Endothelial cell of umbilical vein (primary cell): ENCODE results near the gene DIS3L2.

Experiments used
- CTCF ChIP-seq, 2 donors: IDR thresholded peaks; 1 replicate in 1 of 2; 2 replicates in 1 of 2; pipeline ENCODE4 v1.5.1; 2011; ENCODE audit warnings: low read length in 2 of 2, mild to moderate bottlenecking in 2 of 2, moderate library complexity in 2 of 2, control low read depth in 1 of 2, inconsistent platforms in 1 of 2, low read depth in 1 of 2; ENCODE audit not compliant: insufficient read depth in 1 of 2; ENCODE audit errors: extremely low read depth in 1 of 2
- MAX ChIP-seq: IDR thresholded peaks from 2 replicates; pipeline ENCODE4 v1.6.1; 2011; ENCODE audit not compliant: insufficient read depth, insufficient read length
- POLR2A ChIP-seq: IDR thresholded peaks from 2 replicates; pipeline ENCODE4 v1.6.1; 2012; ENCODE audit warnings: low read depth, mild to moderate bottlenecking, control low read depth, low read length

GRCh38 chr2:232042911-232043574 is 81.5 kb downstream of the DIS3L2 start:
- TF ChIP-seq CTCF (IDR thresholded peaks at IDR 0.05; ENCODE audit: extremely low read depth in 1 of 2, insufficient read depth in 1 of 2, low read depth in 1 of 2, low read length in 2 of 2) (no peak), POLR2A (no peak), MAX (no peak)
